Measurements from ENCODE around the gene EDA.

DNA sequence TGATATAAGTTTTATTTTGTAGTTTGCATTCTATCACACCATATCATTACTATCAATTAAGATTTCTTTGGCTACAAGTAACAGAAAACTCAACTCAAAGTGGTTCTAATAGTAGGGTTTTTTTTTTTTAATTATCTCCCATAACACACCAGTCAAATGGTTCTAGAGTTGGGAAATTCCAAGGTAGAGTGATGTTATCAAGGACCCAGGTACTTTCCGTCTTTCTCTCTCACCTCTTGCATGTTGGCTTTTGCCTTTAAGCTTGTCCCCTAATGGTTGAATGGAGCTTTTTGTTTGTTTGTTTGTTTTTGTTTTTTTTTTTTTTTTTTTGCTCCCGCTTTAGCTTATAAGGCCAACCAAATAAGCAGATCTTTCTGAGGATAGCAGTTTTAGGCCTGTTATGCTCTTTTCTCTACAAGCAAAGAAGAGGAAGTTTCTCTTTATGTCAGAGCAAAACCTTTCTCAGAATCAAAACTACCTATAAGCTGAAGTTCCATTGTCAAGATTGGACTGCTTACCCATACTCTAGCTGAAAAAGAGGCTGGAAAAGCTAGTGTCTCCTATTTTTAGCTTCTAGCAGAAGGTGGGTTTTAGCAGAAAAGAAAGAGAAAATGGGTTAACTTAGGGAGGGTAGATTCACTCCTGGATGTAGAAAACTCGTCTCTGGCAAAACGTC lies 177.5 kb downstream of the EDA start:
- TF ChIP-seq POLR2AphosphoS5 (IDR thresholded peaks at IDR 0.05; ENCODE audit: low read depth, low read length): no peak
- TF ChIP-seq, protein P1, sequence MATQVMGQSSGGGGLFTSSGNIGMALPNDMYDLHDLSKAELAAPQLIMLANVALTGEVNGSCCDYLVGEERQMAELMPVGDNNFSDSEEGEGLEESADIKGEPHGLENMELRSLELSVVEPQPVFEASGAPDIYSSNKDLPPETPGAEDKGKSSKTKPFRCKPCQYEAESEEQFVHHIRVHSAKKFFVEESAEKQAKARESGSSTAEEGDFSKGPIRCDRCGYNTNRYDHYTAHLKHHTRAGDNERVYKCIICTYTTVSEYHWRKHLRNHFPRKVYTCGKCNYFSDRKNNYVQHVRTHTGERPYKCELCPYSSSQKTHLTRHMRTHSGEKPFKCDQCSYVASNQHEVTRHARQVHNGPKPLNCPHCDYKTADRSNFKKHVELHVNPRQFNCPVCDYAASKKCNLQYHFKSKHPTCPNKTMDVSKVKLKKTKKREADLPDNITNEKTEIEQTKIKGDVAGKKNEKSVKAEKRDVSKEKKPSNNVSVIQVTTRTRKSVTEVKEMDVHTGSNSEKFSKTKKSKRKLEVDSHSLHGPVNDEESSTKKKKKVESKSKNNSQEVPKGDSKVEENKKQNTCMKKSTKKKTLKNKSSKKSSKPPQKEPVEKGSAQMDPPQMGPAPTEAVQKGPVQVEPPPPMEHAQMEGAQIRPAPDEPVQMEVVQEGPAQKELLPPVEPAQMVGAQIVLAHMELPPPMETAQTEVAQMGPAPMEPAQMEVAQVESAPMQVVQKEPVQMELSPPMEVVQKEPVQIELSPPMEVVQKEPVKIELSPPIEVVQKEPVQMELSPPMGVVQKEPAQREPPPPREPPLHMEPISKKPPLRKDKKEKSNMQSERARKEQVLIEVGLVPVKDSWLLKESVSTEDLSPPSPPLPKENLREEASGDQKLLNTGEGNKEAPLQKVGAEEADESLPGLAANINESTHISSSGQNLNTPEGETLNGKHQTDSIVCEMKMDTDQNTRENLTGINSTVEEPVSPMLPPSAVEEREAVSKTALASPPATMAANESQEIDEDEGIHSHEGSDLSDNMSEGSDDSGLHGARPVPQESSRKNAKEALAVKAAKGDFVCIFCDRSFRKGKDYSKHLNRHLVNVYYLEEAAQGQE (IDR thresholded peaks at IDR 0.05; ENCODE audit: insufficient read depth in 1 of 2, low read depth in 2 of 2, low read length in 2 of 2): no peak
- no peak for TF ChIP-seq SIN3A (IDR thresholded peaks at IDR 0.05; ENCODE audit: borderline replicate concordance, insufficient read depth, low read length)
- TF ChIP-seq TAF1 (IDR thresholded peaks at IDR 0.05; ENCODE audit: borderline replicate concordance, insufficient read depth, low read length): no peak
